K562 (cell line): Measurements from ENCODE around the gene RERE. TPM values are rescaled to one million over a fixed set of nuclear protein-coding genes. Genes with fewer than 3 reads are reported as not detected.

Source experiments
- ATAC-seq: fragments of 200-7000 bp; cut with Tn5 transposase; 3 replicates; pipeline ENCODE4 v1.9.1; 2020; ENCODE audit warnings: moderate library complexity
- BruUV-seq: library from RNA; stranded (reverse); fragments of 400-500 nt; replicated peaks from 2 replicates; lab custom pipeline; 2021; lab: Mats Ljungman, UMichigan
- CTCF ChIA-PET: fragments of 300-600 bp; formaldehyde crosslinking; extraction: SDS; loops from one replicate; lab custom pipeline; 2021; ENCODE audit warnings: low intra/inter-chr PET ratio; lab: Yijun Ruan, JAX
- POLR2A ChIA-PET: fragments of 300-600, 350-650 bp; sonication (Branson Sonifier 250); formaldehyde crosslinking; extraction: SDS; loops from one replicate; lab custom pipeline; 2021; ENCODE audit warnings: antibody characterized with exemption, inconsistent platforms; lab: Yijun Ruan, JAX
- DNase-seq, 4 experiments: peaks; one replicate each; pipeline versions ENCODE4 v3.0.0 to v3.0.0-alpha.2; 2011 to 2018; ENCODE audit warnings: low spot score in 3 of 4, mixed read lengths in 3 of 4; ENCODE audit errors: extremely low read depth in 1 of 4
- FAIRE-seq: peaks from 2 replicates; lab custom pipeline; 2011; peaks lifted over from hg19 to GRCh38; lab: Jason Lieb, UNC
- H2AFZ ChIP-seq: 2 replicates; pipeline ENCODE4 v1.6.0; 2011; ENCODE audit warnings: low read depth, low read length, control low read depth, inconsistent platforms
- H3K27ac ChIP-seq: fragments of 200-600 bp; 3 replicates; pipeline ENCODE4 v1.8.0; 2011; ENCODE audit warnings: low read depth, mild to moderate bottlenecking, control low read depth, inconsistent platforms, low read length, moderate library complexity, mixed read lengths; ENCODE audit errors: extremely low read depth
- H3K27me3 ChIP-seq, 2 experiments: fragments of 300-600 bp in 1 of 2; 2 replicates in 1 of 2; 3 replicates in 1 of 2; pipeline versions ENCODE4 v1.6.0 to v1.8.0; 2011; ENCODE audit warnings: inconsistent platforms in 2 of 2, low read length in 2 of 2, mild to moderate bottlenecking in 1 of 2, mixed read lengths in 1 of 2, moderate library complexity in 1 of 2; ENCODE audit not compliant: control insufficient read depth in 2 of 2, insufficient read depth in 2 of 2
- H3K36me3 ChIP-seq: fragments of 300-600 bp; 3 replicates; pipeline ENCODE4 v1.8.0; 2011; ENCODE audit warnings: mild to moderate bottlenecking, low read length, inconsistent platforms; ENCODE audit not compliant: control insufficient read depth, insufficient read depth
- H3K4me1 ChIP-seq, 2 experiments: fragments of 200-600 bp in 1 of 2; replicated peaks in 1 of 2; 2 replicates in 1 of 2; 3 replicates in 1 of 2; pipeline versions ENCODE4 v1.5.1 to v1.8.0; 2011; ENCODE audit warnings: inconsistent platforms in 2 of 2, low read length in 2 of 2, mild to moderate bottlenecking in 1 of 2, mixed read lengths in 1 of 2, moderate library complexity in 1 of 2; ENCODE audit not compliant: control insufficient read depth in 2 of 2, insufficient read depth in 2 of 2
- H3K4me2 ChIP-seq: 2 replicates; pipeline ENCODE4 v1.6.1; 2011; ENCODE audit warnings: low read length, control low read depth, inconsistent platforms, mixed read lengths; ENCODE audit not compliant: insufficient read depth
- H3K4me3 ChIP-seq: fragments of 200-600 bp; sonication (generic), shearing (Covaris generic); 2 replicates; pipeline ENCODE4 v1.5.1; 2016; ENCODE audit warnings: control low read depth, inconsistent platforms
- H3K79me2 ChIP-seq: fragments of 200-600 bp; 3 replicates; pipeline ENCODE4 v1.8.0; 2011; ENCODE audit warnings: low read length, inconsistent platforms; ENCODE audit not compliant: control insufficient read depth, insufficient read depth
- H3K9ac ChIP-seq, 2 experiments: 2 replicates each; pipeline versions ENCODE4 v1.6.0 to v1.6.1; 2011; ENCODE audit warnings: low read depth in 2 of 2, low read length in 2 of 2, control low read depth in 1 of 2, inconsistent platforms in 1 of 2, mild to moderate bottlenecking in 1 of 2, mixed read lengths in 1 of 2; ENCODE audit not compliant: insufficient read depth in 1 of 2
- H3K9me1 ChIP-seq: one replicate; pipeline ENCODE4 v1.6.0; 2011; ENCODE audit warnings: inconsistent platforms, mild to moderate bottlenecking, low read length, moderate library complexity; ENCODE audit not compliant: control insufficient read depth, insufficient read depth
- H3K9me3 ChIP-seq: replicated peaks from 2 replicates; pipeline ENCODE4 v1.5.1; 2011; ENCODE audit warnings: low read depth, low read length, inconsistent platforms; ENCODE audit not compliant: control insufficient read depth, insufficient read depth
- H4K20me1 ChIP-seq: replicated peaks from 2 replicates; pipeline ENCODE4 v1.6.1; 2011; ENCODE audit warnings: low read length, inconsistent platforms, mixed read lengths; ENCODE audit not compliant: control insufficient read depth, insufficient read depth
- GTF2A2 ChIP-seq: IDR thresholded peaks from 2 replicates; pipeline ENCODE4 v1.6.1; 2016; ENCODE audit warnings: mild to moderate bottlenecking, missing genetic modification characterization, missing compliant biosample characterization
- HDAC1 ChIP-seq, 2 experiments: fragments of 450-650 bp; IDR thresholded peaks; 2 replicates each; pipeline ENCODE4 v1.6.1; 2016 to 2017; ENCODE audit warnings: inconsistent platforms in 1 of 2, mild to moderate bottlenecking in 1 of 2, moderate library complexity in 1 of 2
- ILF3 ChIP-seq: fragments of 450-650 bp; IDR thresholded peaks from 2 replicates; pipeline ENCODE4 v1.6.1; 2018; ENCODE audit warnings: antibody characterized with exemption, mild to moderate bottlenecking, moderate library complexity, borderline replicate concordance
- MEIS2 ChIP-seq: fragments of 450-650 bp; IDR thresholded peaks from 2 replicates; pipeline ENCODE4 v1.6.1; 2014; ENCODE audit warnings: mild to moderate bottlenecking; ENCODE audit not compliant: partially characterized antibody
- RB1 ChIP-seq: fragments of 450-650 bp; IDR thresholded peaks from 2 replicates; pipeline ENCODE4 v1.6.1; 2017; ENCODE audit warnings: low read depth, mild to moderate bottlenecking
- ZFP1 ChIP-seq: fragments of 450-650 bp; formaldehyde crosslinking; IDR thresholded peaks from 2 replicates; pipeline ENCODE4 v1.4.0; 2020; ENCODE audit warnings: mild to moderate bottlenecking, mixed read lengths
- ZNF766 ChIP-seq: fragments of 200-800 bp; sonication (Bioruptor generic); conservative IDR thresholded peaks from 2 replicates; pipeline ENCODE4 v1.6.1; 2016; ENCODE audit warnings: missing genetic modification characterization, missing compliant biosample characterization
- WGBS: fragments of 100-300 bp; shearing (Covaris generic); methylation state at CpG from one replicate; pipeline ENCODE4 v1.1.6; 2016; ENCODE audit warnings: low coverage, mixed read lengths; ENCODE audit not compliant: insufficient coverage; ENCODE audit errors: missing lambda C conversion rate; 5-methylcytosine and 5-hydroxymethylcytosine counted together
- in situ Hi-C: fragments of 300-500 bp; cut with MboI; formaldehyde crosslinking; loops from 4 replicates; pipeline ENCODE4 v1.15.0; 2018; ENCODE audit warnings: inconsistent platforms, mixed read lengths
- intact Hi-C: fragments of 100-400 bp; cut with micrococcal nuclease; formaldehyde crosslinking; loops from 2 replicates; pipeline ENCODE4 v1.14.2; 2022
- polyA plus RNA-seq, 8 experiments: library from polyadenylated mRNA; depleted of rRNA in 4 of 8; stranded (reverse) in 5 of 8; unstranded in 3 of 8; fragments of >200 nt; fragmentation: Nextera tagmentation in 2 of 8; fragmentation: Illumina TruSeq in 1 of 8; extraction: Ambion mirVana in 2 of 8; extraction: Trizol in 1 of 8; gene quantifications; 2 replicates each; pipeline versions ENCODE4 v1.2.1 to v1.2.3, GENCODE V29; 2011 to 2014; ENCODE audit warnings: inconsistent platforms in 1 of 8, missing spikeins in 1 of 8
- total RNA-seq, 7 experiments: library from RNA; depleted of rRNA in 6 of 7; stranded (reverse); fragments of >200 nt in 6 of 7; fragmentation: Illumina TruSeq in 2 of 7; extraction: Trizol in 2 of 7; gene quantifications; 2 replicates each; pipeline versions ENCODE4 v1.2.1 to v1.2.3, GENCODE V29; 2011 to 2021; ENCODE audit warnings: low replicate concordance in 1 of 7
- TF ChIP-seq, protein P1 (sequence below): fragments of 450-650 bp; IDR thresholded peaks from 2 replicates; pipeline ENCODE4 v1.6.1; 2016; ENCODE audit warnings: borderline replicate concordance
- TF ChIP-seq, protein P2 (sequence below): fragments of 450-650 bp; IDR thresholded peaks from 2 replicates; pipeline ENCODE4 v1.6.1; 2016; ENCODE audit warnings: low read depth, mild to moderate bottlenecking, moderate library complexity
- TF ChIP-seq, protein P3 (sequence below), 2 experiments: fragments of 450-650 bp in 1 of 2; sonication (generic) in 1 of 2; formaldehyde crosslinking in 1 of 2; IDR thresholded peaks in 1 of 2; conservative IDR thresholded peaks in 1 of 2; 2 replicates each; pipeline versions ENCODE4 v1.6.1 to v1.8.1; 2016 to 2023; ENCODE audit warnings: mild to moderate bottlenecking in 2 of 2, moderate library complexity in 2 of 2, inconsistent platforms in 1 of 2, missing genetic modification reagents in 1 of 2
- TF ChIP-seq, protein P4 (sequence below): fragments of 450-650 bp; IDR thresholded peaks from 2 replicates; pipeline ENCODE4 v1.7.1; 2018; ENCODE audit warnings: mild to moderate bottlenecking, low read depth; ENCODE audit not compliant: partially characterized antibody
- TF ChIP-seq, protein P5 (sequence below): sonication (generic); formaldehyde crosslinking; IDR thresholded peaks from 2 replicates; pipeline ENCODE4 v1.8.1; 2023; ENCODE audit warnings: mild to moderate bottlenecking, missing genetic modification reagents

Gene RERE
- total and polyA plus RNA-seq, 9 of the 15 experiments (the other 6 are each of a cell fraction or from before 2014, with no cell fraction given), result 3.0 to 51.5 (median 13.4) TPM

- peak overlapping the region; percentile 85 for H3K4me2 ChIP-seq
- H2AFZ ChIP-seq, result peak overlapping the region; percentile 74; the same call in 1 of the 2 replicates
- H3K27me3 ChIP-seq, result no peaks in the 10 kb centered on the region
- peaks cover 7 to 16% of the 10 kb centered on the region in 2 experiments for H3K4me1 ChIP-seq
- H3K4me3 ChIP-seq, result peak overlapping the region; percentile 82
- H3K79me2 ChIP-seq, result peaks cover 61% of the 10 kb centered on the region
- peak; percentile 55 for FAIRE-seq
- no TSS peak for BruUV-seq
- H4K20me1 ChIP-seq, result peaks cover 12% of the 10 kb centered on the region
- peak overlapping the region; percentile 88 for H3K27ac ChIP-seq
- in situ Hi-C loops, result no loop called here
- CTCF ChIA-PET, result no interaction called here
- no peaks in the 10 kb centered on the region for H3K9me3 ChIP-seq
- peak overlapping the region in 1 of 2 experiments; percentile 86; a peak in 2 of 4 replicates for H3K9ac ChIP-seq
- H3K36me3 ChIP-seq, result no peaks in the 10 kb centered on the region
- ATAC-seq, result peak; percentile 8; the same call in 1 of the 3 replicates
- intact Hi-C loops, result loop anchor here (1.0 kb wide), 1 partner anchor 33 kb away; no protein-coding TSS in a partner anchor
- H3K9me1 ChIP-seq, result no peaks in the 10 kb centered on the region
- WGBS, result 0% methylated on average over 3 of the region's 3 CpGs
- DNase-seq, result peak in 1 of 4 experiments; percentile 52
- POLR2A ChIA-PET, result interaction anchor here (0.6 to 1.7 kb wide), 8 partner anchors 12 to 52 kb away, joined by 3 to 25 read pairs (median 4); no protein-coding TSS in a partner anchor
- TF ChIP-seq MEIS2, result peak; percentile 78
- TF ChIP-seq, protein P1, sequence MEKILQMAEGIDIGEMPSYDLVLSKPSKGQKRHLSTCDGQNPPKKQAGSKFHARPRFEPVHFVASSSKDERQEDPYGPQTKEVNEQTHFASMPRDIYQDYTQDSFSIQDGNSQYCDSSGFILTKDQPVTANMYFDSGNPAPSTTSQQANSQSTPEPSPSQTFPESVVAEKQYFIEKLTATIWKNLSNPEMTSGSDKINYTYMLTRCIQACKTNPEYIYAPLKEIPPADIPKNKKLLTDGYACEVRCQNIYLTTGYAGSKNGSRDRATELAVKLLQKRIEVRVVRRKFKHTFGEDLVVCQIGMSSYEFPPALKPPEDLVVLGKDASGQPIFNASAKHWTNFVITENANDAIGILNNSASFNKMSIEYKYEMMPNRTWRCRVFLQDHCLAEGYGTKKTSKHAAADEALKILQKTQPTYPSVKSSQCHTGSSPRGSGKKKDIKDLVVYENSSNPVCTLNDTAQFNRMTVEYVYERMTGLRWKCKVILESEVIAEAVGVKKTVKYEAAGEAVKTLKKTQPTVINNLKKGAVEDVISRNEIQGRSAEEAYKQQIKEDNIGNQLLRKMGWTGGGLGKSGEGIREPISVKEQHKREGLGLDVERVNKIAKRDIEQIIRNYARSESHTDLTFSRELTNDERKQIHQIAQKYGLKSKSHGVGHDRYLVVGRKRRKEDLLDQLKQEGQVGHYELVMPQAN, result 0 out of 2 replicates have a peak, but pooled peaks have one; percentile 16
- TF ChIP-seq ZNF766 (CRISPR knock-in tag), result 0 out of 2 replicates have a peak, but pooled peaks have one; percentile 39
- no peak for TF ChIP-seq ZFP1 (CRISPR knock-in tag)
- TF ChIP-seq, protein P2, sequence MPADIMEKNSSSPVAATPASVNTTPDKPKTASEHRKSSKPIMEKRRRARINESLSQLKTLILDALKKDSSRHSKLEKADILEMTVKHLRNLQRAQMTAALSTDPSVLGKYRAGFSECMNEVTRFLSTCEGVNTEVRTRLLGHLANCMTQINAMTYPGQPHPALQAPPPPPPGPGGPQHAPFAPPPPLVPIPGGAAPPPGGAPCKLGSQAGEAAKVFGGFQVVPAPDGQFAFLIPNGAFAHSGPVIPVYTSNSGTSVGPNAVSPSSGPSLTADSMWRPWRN, result 0 out of 2 replicates have a peak, but pooled peaks have one; percentile 8
- TF ChIP-seq RB1, result 0 out of 2 replicates have a peak, but pooled peaks have one; percentile 16
- TF ChIP-seq, protein P3, sequence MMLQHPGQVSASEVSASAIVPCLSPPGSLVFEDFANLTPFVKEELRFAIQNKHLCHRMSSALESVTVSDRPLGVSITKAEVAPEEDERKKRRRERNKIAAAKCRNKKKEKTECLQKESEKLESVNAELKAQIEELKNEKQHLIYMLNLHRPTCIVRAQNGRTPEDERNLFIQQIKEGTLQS (IDR thresholded peaks at IDR 0.05), result 0 out of 2 replicates have a peak, but pooled peaks have one; percentile 10
- TF ChIP-seq, protein P3 (CRISPR knock-in tag; conservative IDR thresholded peaks at IDR 0.05), result no peak
- peak in 1 of 2 experiments; percentile 10; a peak in 1 of 4 replicates for TF ChIP-seq HDAC1 (IDR thresholded peaks at IDR 0.05)
- TF ChIP-seq, protein P4, sequence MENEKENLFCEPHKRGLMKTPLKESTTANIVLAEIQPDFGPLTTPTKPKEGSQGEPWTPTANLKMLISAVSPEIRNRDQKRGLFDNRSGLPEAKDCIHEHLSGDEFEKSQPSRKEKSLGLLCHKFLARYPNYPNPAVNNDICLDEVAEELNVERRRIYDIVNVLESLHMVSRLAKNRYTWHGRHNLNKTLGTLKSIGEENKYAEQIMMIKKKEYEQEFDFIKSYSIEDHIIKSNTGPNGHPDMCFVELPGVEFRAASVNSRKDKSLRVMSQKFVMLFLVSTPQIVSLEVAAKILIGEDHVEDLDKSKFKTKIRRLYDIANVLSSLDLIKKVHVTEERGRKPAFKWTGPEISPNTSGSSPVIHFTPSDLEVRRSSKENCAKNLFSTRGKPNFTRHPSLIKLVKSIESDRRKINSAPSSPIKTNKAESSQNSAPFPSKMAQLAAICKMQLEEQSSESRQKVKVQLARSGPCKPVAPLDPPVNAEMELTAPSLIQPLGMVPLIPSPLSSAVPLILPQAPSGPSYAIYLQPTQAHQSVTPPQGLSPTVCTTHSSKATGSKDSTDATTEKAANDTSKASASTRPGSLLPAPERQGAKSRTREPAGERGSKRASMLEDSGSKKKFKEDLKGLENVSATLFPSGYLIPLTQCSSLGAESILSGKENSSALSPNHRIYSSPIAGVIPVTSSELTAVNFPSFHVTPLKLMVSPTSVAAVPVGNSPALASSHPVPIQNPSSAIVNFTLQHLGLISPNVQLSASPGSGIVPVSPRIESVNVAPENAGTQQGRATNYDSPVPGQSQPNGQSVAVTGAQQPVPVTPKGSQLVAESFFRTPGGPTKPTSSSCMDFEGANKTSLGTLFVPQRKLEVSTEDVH, result peak; percentile 14
- TF ChIP-seq GTF2A2 (tag), result no peak
- TF ChIP-seq, protein P5, sequence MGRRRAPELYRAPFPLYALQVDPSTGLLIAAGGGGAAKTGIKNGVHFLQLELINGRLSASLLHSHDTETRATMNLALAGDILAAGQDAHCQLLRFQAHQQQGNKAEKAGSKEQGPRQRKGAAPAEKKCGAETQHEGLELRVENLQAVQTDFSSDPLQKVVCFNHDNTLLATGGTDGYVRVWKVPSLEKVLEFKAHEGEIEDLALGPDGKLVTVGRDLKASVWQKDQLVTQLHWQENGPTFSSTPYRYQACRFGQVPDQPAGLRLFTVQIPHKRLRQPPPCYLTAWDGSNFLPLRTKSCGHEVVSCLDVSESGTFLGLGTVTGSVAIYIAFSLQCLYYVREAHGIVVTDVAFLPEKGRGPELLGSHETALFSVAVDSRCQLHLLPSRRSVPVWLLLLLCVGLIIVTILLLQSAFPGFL, result no peak
- 0 out of 2 replicates have a peak, but pooled peaks have one; percentile 59 for TF ChIP-seq ILF3
Observed at GRCh38 chr1:8816264-8816663, 1.2 kb downstream of the RERE start.
